SW 1271 (cell line): ENCODE measurements around the gene RCAN2.

ENCODE experiments used
- DNase-seq, 2 experiments: peaks; one replicate each; lab custom pipeline; 2025; lab: John Stamatoyannopoulos, UW

The RCAN2 gene

GRCh38 chr6:46215213-46215612, 276.0 kb downstream of the RCAN2 start:
- no peak for DNase-seq

- no peak for DNase-seq
Observed at GRCh38 chr6:46211917-46212316, 279.3 kb downstream of the RCAN2 start.

GRCh38 chr6:46210294-46210693, 281.0 kb downstream of the RCAN2 start:
- no peak for DNase-seq

GRCh38 chr6:46208303-46208702, 282.9 kb downstream of the RCAN2 start:
- DNase-seq = no peak

- no peak for DNase-seq
Observed at GRCh38 chr6:46207174-46207573, 284.1 kb downstream of the RCAN2 start.

GRCh38 chr6:46204880-46205650, 286.2 kb downstream of the RCAN2 start:
- no peak for DNase-seq

GRCh38 chr6:46203391-46204177, 287.7 kb downstream of the RCAN2 start:
- no peak for DNase-seq

- no peak for DNase-seq
Observed at GRCh38 chr6:46201702-46202101, 289.5 kb downstream of the RCAN2 start.

GRCh38 chr6:46199387-46199786, 291.9 kb downstream of the RCAN2 start:
- DNase-seq = no peak

- no peak for DNase-seq
Observed at GRCh38 chr6:46191961-46192360, 299.3 kb downstream of the RCAN2 start.

- DNase-seq = no peak
Observed at GRCh38 chr6:46190889-46191288, 300.4 kb downstream of the RCAN2 start.

- no peak for DNase-seq
Observed at GRCh38 chr6:46189726-46190125, 301.5 kb downstream of the RCAN2 start.

- no peak for DNase-seq
Observed at GRCh38 chr6:46186583-46186982, 304.7 kb downstream of the RCAN2 start.

GRCh38 chr6:46184114-46184513, 307.1 kb downstream of the RCAN2 start:
- DNase-seq = peak in 1 of 2 experiments; percentile 12

GRCh38 chr6:46175976-46176375, 315.3 kb downstream of the RCAN2 start:
- DNase-seq = no peak

GRCh38 chr6:46175446-46175845, 315.8 kb downstream of the RCAN2 start:
- DNase-seq = no peak

GRCh38 chr6:46174904-46175303, 316.3 kb downstream of the RCAN2 start:
- no peak for DNase-seq

GRCh38 chr6:46172176-46172575, 319.1 kb downstream of the RCAN2 start:
- DNase-seq = no peak
